ENCODE data around the gene GSK3A. TPM values are rescaled to one million over a fixed set of nuclear protein-coding genes. Genes with fewer than 3 reads are reported as not detected.
A peak's percentile ranks its signal among the peaks of the same experiment; 100 is the strongest.

The GSK3A gene
- total and polyA plus RNA-seq, 2 experiments from 2014 or later = 17.7 to 40.7 TPM

DNA sequence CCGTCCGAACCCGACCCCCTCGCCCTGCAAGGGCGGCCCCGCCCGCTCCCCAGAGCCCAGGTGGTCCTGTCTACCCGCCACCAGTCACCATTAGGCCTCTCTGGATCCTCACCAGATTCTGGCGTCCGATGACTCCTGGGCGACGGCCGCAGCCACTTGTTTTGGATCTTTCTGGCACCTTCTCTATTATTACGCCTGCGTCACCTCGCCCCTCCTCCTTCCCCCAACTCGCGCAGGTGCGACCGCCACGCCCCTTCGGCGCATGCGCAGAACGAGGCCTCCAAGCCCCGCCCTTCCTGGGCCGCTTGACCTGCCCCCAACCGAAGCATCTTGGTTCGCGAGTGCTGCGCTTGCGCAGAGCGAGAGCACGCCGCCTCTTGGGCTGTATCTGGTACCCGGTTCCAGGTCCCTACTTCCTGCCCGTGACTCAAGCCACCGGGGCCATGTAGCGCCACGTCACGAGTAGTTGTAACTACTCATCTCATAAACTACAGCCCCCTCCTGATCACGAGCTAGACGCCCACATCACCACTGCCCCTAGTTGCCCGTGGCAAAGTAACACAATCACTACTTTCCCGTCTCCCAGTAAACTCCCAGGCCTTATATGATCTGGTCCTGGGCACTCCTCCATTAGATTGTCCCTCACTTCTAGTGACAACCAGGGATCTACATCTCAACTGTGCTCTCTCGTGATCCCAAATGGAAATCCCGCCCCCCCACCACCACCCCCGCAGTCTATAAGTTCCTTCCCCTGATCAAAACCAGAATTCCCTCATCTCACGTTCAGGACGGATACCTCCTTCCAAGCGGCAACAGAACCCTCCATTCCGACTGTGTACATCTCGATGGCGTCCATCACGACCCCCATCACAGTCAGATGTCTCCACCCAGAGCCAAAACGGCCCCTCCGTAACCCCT lies 24.6 kb downstream of the GSK3A start, which contains the start of gene DEDD2:
DEDD2 (minus strand) TSS at position 158 of the 918 bp plus-strand sequence. CDS start 670 bp downstream, outside the sequence.
- peak within 1 kb of the TSS; percentile 96 for H3K4me2 ChIP-seq
- no peaks in the 10 kb centered on the region for H3K9me2 ChIP-seq (ENCODE audit: insufficient read depth)
- peak within 1 kb of the TSS; percentile 96 for H3K27ac ChIP-seq (ENCODE audit: low read depth)
- ATAC-seq (peak; percentile 55), DNase-seq (ENCODE audit: low spot score) (peak; percentile 96)
- H3K79me2 ChIP-seq (replicated peaks; ENCODE audit: insufficient read depth) = peaks cover 60% of the 10 kb centered on the region
- H3F3A ChIP-seq (replicated peaks; ENCODE audit: low read depth) = peaks cover 28% of the 10 kb centered on the region
- Mint-ChIP-seq H3K4me1 (peaks cover 34% of the 10 kb centered on the region), H3K4me3 (peak within 1 kb of the TSS; percentile 94), H3K36me3 (ENCODE audit: low read depth) (peaks cover 39% of the 10 kb centered on the region), H3K27ac (peak within 1 kb of the TSS; percentile 97), H3K27me3 (ENCODE audit: insufficient read depth, low read depth, poor library complexity) (peaks cover 29% of the 10 kb centered on the region), H3K9me3 (no peaks in the 10 kb centered on the region)
- TF ChIP-seq ZNF331 (CRISPR knock-in tag; IDR thresholded peaks at IDR 0.05; ENCODE audit: low read depth) (no peak), EZH2phosphoT487 (IDR thresholded peaks at IDR 0.05; ENCODE audit: unreplicated experiment) (no peak), CREB1 (CRISPR knock-in tag; IDR thresholded peaks at IDR 0.05; ENCODE audit: low read depth) (peak; percentile 51; the same call in 1 of the 2 replicates), EZH2 (IDR thresholded peaks at IDR 0.05; ENCODE audit: low read depth, unreplicated experiment) (no peak), ZNF114 (CRISPR knock-in tag; IDR thresholded peaks at IDR 0.05) (no peak), JUNB (IDR thresholded peaks at IDR 0.05; ENCODE audit: unreplicated experiment) (no peak), STAT1 (IDR thresholded peaks at IDR 0.05; ENCODE audit: unreplicated experiment) (no peak), POLR2AphosphoS5 (IDR thresholded peaks at IDR 0.05; ENCODE audit: low read depth) (peak; percentile 82), NANOG (IDR thresholded peaks at IDR 0.05; ENCODE audit: borderline replicate concordance) (no peak)
- TF ChIP-seq, protein P1, sequence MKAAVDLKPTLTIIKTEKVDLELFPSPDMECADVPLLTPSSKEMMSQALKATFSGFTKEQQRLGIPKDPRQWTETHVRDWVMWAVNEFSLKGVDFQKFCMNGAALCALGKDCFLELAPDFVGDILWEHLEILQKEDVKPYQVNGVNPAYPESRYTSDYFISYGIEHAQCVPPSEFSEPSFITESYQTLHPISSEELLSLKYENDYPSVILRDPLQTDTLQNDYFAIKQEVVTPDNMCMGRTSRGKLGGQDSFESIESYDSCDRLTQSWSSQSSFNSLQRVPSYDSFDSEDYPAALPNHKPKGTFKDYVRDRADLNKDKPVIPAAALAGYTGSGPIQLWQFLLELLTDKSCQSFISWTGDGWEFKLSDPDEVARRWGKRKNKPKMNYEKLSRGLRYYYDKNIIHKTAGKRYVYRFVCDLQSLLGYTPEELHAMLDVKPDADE (IDR thresholded peaks at IDR 0.05) = no peak
- TF ChIP-seq, protein P2, sequence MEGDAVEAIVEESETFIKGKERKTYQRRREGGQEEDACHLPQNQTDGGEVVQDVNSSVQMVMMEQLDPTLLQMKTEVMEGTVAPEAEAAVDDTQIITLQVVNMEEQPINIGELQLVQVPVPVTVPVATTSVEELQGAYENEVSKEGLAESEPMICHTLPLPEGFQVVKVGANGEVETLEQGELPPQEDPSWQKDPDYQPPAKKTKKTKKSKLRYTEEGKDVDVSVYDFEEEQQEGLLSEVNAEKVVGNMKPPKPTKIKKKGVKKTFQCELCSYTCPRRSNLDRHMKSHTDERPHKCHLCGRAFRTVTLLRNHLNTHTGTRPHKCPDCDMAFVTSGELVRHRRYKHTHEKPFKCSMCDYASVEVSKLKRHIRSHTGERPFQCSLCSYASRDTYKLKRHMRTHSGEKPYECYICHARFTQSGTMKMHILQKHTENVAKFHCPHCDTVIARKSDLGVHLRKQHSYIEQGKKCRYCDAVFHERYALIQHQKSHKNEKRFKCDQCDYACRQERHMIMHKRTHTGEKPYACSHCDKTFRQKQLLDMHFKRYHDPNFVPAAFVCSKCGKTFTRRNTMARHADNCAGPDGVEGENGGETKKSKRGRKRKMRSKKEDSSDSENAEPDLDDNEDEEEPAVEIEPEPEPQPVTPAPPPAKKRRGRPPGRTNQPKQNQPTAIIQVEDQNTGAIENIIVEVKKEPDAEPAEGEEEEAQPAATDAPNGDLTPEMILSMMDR (conservative IDR thresholded peaks at IDR 0.05; ENCODE audit: low read depth in 2 of 2) = no peak
- peak within 1 kb of the TSS; percentile 92 for H3K4me3 ChIP-seq
- H3K4me1 ChIP-seq (ENCODE audit: insufficient read depth) = peaks cover 9% of the 10 kb centered on the region
- peaks cover 16% of the 10 kb centered on the region; the same call in 1 of the 2 replicates for H3K36me3 ChIP-seq (ENCODE audit: insufficient read depth)
- no peaks in the 10 kb centered on the region for H3K27me3 ChIP-seq (ENCODE audit: insufficient read depth)
- H2AFZ ChIP-seq = no peak within 1 kb of the TSS
- H4K20me1 ChIP-seq (replicated peaks; ENCODE audit: insufficient read depth) = peaks cover 31% of the 10 kb centered on the region
